Fibroblast of upper back skin (primary cell): ENCODE data around the gene TNFRSF18.

Experiments
- DNase-seq: peaks from one replicate; pipeline ENCODE4 v3.0.0-alpha.2; 2013

TNFRSF18 gene

GRCh38 chr1:1173793-1174415, 32.5 kb downstream of the TNFRSF18 start, which contains the start of gene TTLL10:
TSS of gene TTLL10 (plus strand) at chr1:1173880. CDS start at chr1:1179216, 5,336 bp downstream.
- no peak for DNase-seq

- DNase-seq = no peak
Observed at GRCh38 chr1:1173061-1173792, 33.2 kb downstream of the TNFRSF18 start.

- no peak for DNase-seq
Observed at GRCh38 chr1:1171546-1172340, 34.6 kb downstream of the TNFRSF18 start.

- DNase-seq = no peak
Observed at GRCh38 chr1:1171161-1171545, 35.2 kb downstream of the TNFRSF18 start.

- no peak for DNase-seq
Observed at GRCh38 chr1:1170215-1171091, 35.9 kb downstream of the TNFRSF18 start.

- no peak for DNase-seq
Observed at GRCh38 chr1:1169429-1170214, 36.8 kb downstream of the TNFRSF18 start.

GRCh38 chr1:1168451-1169411, 37.7 kb downstream of the TNFRSF18 start:
- DNase-seq = no peak

GRCh38 chr1:1167841-1168450, 38.4 kb downstream of the TNFRSF18 start:
- DNase-seq = no peak

- no peak for DNase-seq
Observed at GRCh38 chr1:1167398-1167821, 39.0 kb downstream of the TNFRSF18 start.

GRCh38 chr1:1166642-1167397, 39.6 kb downstream of the TNFRSF18 start:
- DNase-seq = no peak

GRCh38 chr1:1165900-1166421, 40.4 kb downstream of the TNFRSF18 start:
- no peak for DNase-seq

GRCh38 chr1:1165485-1165884, 40.9 kb downstream of the TNFRSF18 start:
- no peak for DNase-seq

GRCh38 chr1:1164701-1165451, 41.5 kb downstream of the TNFRSF18 start:
- no peak for DNase-seq

- no peak for DNase-seq
Observed at GRCh38 chr1:1164361-1164700, 42.1 kb downstream of the TNFRSF18 start.

- DNase-seq = no peak
Observed at GRCh38 chr1:1163538-1164070, 42.8 kb downstream of the TNFRSF18 start.

GRCh38 chr1:1162597-1163537, 43.5 kb downstream of the TNFRSF18 start:
- no peak for DNase-seq

- no peak for DNase-seq
Observed at GRCh38 chr1:1161683-1162079, 44.7 kb downstream of the TNFRSF18 start.
